Neutrophil (primary cell): ENCODE data around the gene OTOA.
"Not testable (repeated sequence)": the region's sequence is repeated elsewhere in the genome, so short reads cannot be mapped to it uniquely, and the experiment has no call there.

Experiments used
- H3K27ac ChIP-seq: fragments of 200-600 bp; sonication (generic); 2 replicates; pipeline ENCODE4 v1.5.1; 2016; ENCODE audit warnings: mild to moderate bottlenecking, moderate library complexity
- H3K27me3 ChIP-seq: fragments of 200-600 bp; sonication (generic); 2 replicates; pipeline ENCODE4 v1.6.0; 2016; ENCODE audit warnings: mild to moderate bottlenecking
- H3K36me3 ChIP-seq: fragments of 200-600 bp; sonication (generic); 2 replicates; pipeline ENCODE4 v1.5.1; 2017
- H3K4me1 ChIP-seq, 2 experiments: fragments of 200-600 bp in 1 of 2; sonication (generic) in 1 of 2; 1 replicate in 1 of 2; 2 replicates in 1 of 2; pipeline versions ENCODE4 v1.5.1 to v1.6.1; 2013 to 2016; ENCODE audit warnings: low read depth in 1 of 2, low read length in 1 of 2, mild to moderate bottlenecking in 1 of 2, moderate library complexity in 1 of 2; ENCODE audit not compliant: control insufficient read depth in 1 of 2, insufficient read depth in 1 of 2
- H3K4me3 ChIP-seq, 2 experiments: fragments of 200-600 bp in 1 of 2; sonication (generic) in 1 of 2; 1 replicate in 1 of 2; 2 replicates in 1 of 2; pipeline ENCODE4 v1.5.1; 2013 to 2016; ENCODE audit warnings: low read depth in 1 of 2, low read length in 1 of 2, mild to moderate bottlenecking in 1 of 2, moderate library complexity in 1 of 2
- H3K9me3 ChIP-seq: fragments of 200-600 bp; sonication (generic); 2 replicates; pipeline ENCODE4 v1.5.1; 2016
- CTCF ChIP-seq: fragments of 200-600 bp; sonication (generic); IDR thresholded peaks from 2 replicates; pipeline ENCODE4 v1.5.1; 2016; ENCODE audit warnings: antibody characterized with exemption

OTOA gene

GRCh38 chr16:21666772-21667171, 3.0 kb downstream of the OTOA start:
- Histone ChIP-seq H3K27ac (no peak overlapping the region), H3K4me3 (no peak overlapping the region), H3K4me1 (no peaks in the 10 kb centered on the region), H3K9me3 (no peaks in the 10 kb centered on the region), H3K36me3 (no peaks in the 10 kb centered on the region), H3K27me3 (peaks cover 83% of the 10 kb centered on the region)
- TF ChIP-seq CTCF, result no peak

GRCh38 chr16:21667575-21667974, 3.8 kb downstream of the OTOA start:
- no peak overlapping the region for H3K4me3 ChIP-seq
- peaks cover 79% of the 10 kb centered on the region for H3K27me3 ChIP-seq
- H3K27ac ChIP-seq, result no peak overlapping the region
- H3K9me3 ChIP-seq, result no peaks in the 10 kb centered on the region
- TF ChIP-seq CTCF, result no peak
- H3K36me3 ChIP-seq, result no peaks in the 10 kb centered on the region
- no peaks in the 10 kb centered on the region for H3K4me1 ChIP-seq

- H3K27me3 ChIP-seq, result peaks cover 59% of the 10 kb centered on the region
- H3K9me3 ChIP-seq, result no peaks in the 10 kb centered on the region
- no peak for TF ChIP-seq CTCF
- H3K4me1 ChIP-seq, result no peaks in the 10 kb centered on the region
- H3K27ac ChIP-seq, result no peak overlapping the region
- no peak overlapping the region for H3K4me3 ChIP-seq
- no peaks in the 10 kb centered on the region for H3K36me3 ChIP-seq
Observed at GRCh38 chr16:21673469-21673868, 9.7 kb downstream of the OTOA start.

- H3K27ac ChIP-seq, H3K4me1 ChIP-seq, H3K9me3 ChIP-seq, H3K4me3 ChIP-seq, H3K36me3 ChIP-seq: not testable (repeated sequence)
- H3K27me3 ChIP-seq, result peaks cover 60% of the 10 kb centered on the region
Observed at GRCh38 chr16:21674456-21674855, 10.7 kb downstream of the OTOA start.

- H3K27me3 ChIP-seq, result peaks cover 58% of the 10 kb centered on the region
- H3K36me3 ChIP-seq, H3K9me3 ChIP-seq, H3K4me1 ChIP-seq, H3K27ac ChIP-seq, H3K4me3 ChIP-seq: not testable (repeated sequence)
Observed at GRCh38 chr16:21680714-21681113, 16.9 kb downstream of the OTOA start.

GRCh38 chr16:21683184-21683583, 19.4 kb downstream of the OTOA start:
- Histone ChIP-seq H3K36me3 (no peaks in the 10 kb centered on the region), H3K27ac (no peak overlapping the region), H3K27me3 (peaks cover 49% of the 10 kb centered on the region), H3K4me1 (no peaks in the 10 kb centered on the region), H3K4me3 (no peak overlapping the region), H3K9me3 (no peaks in the 10 kb centered on the region)
- TF ChIP-seq CTCF, result no peak

- peak; percentile 65 for TF ChIP-seq CTCF
- no peaks in the 10 kb centered on the region for H3K9me3 ChIP-seq
- no peak overlapping the region for H3K4me3 ChIP-seq
- no peak overlapping the region for H3K27ac ChIP-seq
- peaks cover 50% of the 10 kb centered on the region for H3K27me3 ChIP-seq
- H3K4me1 ChIP-seq, result no peaks in the 10 kb centered on the region
- H3K36me3 ChIP-seq, result no peaks in the 10 kb centered on the region
Observed at GRCh38 chr16:21684199-21684598, 20.4 kb downstream of the OTOA start.
